ENCODE data around the gene OR8D4. TPM values are rescaled to one million over a fixed set of nuclear protein-coding genes. Genes with fewer than 3 reads are reported as not detected.

Gene OR8D4
- total RNA-seq, 3 donors from 2014 or later = 0.87 to 1.3 TPM; not detected in 1

DNA sequence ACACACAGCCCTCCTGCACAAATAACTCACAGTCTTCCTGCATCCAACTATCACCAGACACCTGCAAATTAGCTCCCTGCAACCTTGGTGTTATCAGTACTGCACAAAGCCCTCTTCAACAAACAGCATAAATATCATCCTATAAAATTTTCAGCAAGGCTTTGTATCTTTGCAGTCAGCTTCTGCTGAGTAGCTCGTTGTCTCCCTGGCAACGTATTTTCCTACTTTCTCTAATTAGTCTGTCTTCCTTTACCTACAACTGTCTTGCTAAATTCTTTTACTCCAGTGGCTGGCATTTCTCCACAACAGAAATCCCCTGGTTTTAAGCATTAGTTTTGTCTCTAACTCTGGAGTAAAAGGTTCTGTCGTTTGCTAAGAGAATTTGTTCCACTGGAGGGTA, 3.9 kb downstream of the OR8D4 start:
- Histone ChIP-seq H3K4me1 (ENCODE audit: low read depth) (no peaks in the 10 kb centered on the region), H3K36me3 (ENCODE audit: low read depth) (no peaks in the 10 kb centered on the region), H3K4me3 (no peak overlapping the region), H3K9me3 (no peaks in the 10 kb centered on the region)
- TF ChIP-seq, protein P1, sequence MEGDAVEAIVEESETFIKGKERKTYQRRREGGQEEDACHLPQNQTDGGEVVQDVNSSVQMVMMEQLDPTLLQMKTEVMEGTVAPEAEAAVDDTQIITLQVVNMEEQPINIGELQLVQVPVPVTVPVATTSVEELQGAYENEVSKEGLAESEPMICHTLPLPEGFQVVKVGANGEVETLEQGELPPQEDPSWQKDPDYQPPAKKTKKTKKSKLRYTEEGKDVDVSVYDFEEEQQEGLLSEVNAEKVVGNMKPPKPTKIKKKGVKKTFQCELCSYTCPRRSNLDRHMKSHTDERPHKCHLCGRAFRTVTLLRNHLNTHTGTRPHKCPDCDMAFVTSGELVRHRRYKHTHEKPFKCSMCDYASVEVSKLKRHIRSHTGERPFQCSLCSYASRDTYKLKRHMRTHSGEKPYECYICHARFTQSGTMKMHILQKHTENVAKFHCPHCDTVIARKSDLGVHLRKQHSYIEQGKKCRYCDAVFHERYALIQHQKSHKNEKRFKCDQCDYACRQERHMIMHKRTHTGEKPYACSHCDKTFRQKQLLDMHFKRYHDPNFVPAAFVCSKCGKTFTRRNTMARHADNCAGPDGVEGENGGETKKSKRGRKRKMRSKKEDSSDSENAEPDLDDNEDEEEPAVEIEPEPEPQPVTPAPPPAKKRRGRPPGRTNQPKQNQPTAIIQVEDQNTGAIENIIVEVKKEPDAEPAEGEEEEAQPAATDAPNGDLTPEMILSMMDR (IDR thresholded peaks at IDR 0.05) = no peak
- ATAC-seq (no peak), DNase-seq (no peak)
- intact Hi-C loops (cut with DNase I, micrococcal nuclease) = no loop called here

DNA sequence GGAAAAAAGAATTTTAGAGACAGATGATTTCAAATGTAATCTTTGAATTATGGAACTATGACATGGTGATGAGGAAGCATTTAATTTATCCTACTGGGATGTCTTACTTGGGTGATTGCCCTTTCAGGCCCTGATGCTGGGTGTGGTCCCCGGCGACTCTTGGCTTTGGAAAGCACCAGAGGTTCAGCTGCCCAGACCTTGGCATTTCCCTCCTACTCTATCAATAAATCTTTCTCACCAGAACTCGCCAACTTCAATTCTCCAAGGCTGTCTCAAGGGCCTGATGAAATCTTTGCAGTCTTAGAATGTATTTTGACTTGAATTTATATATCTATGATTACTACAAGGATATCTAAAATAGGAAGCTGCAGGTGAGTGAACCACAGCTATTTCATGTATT, 19.0 kb downstream of the OR8D4 start:
- H3K9me3 ChIP-seq = no peaks in the 10 kb centered on the region
- H3K4me1 ChIP-seq (ENCODE audit: low read depth) = no peaks in the 10 kb centered on the region
- TF ChIP-seq, protein P1 (IDR thresholded peaks at IDR 0.05) = no peak
- intact Hi-C loops (cut with DNase I, micrococcal nuclease) = no loop called here
- H3K4me3 ChIP-seq = no peak overlapping the region
- H3K36me3 ChIP-seq (ENCODE audit: low read depth) = no peaks in the 10 kb centered on the region
- ATAC-seq (no peak), DNase-seq (no peak)

DNA sequence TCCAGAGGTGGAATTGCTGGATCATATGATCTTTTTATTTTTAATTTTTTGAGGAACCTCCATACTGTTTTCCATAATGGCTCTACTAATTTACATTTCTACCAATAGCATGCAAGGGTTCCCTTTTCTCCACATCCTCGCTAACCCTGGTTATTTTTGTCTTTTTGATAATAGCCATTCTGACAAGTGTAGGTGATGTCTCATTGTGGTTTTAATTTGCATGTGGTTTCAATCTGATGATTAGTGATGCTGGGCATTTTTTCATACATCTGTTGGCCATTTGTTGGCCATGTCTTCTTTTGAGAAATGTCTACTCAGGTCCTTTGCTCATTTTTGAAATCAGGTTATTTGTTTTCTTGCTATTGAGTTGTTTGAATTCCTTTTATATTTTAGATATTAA, 22.1 kb downstream of the OR8D4 start:
- no peaks in the 10 kb centered on the region for H3K9me3 ChIP-seq
- no peak overlapping the region for H3K4me3 ChIP-seq
- ATAC-seq = no peak
- no peaks in the 10 kb centered on the region for H3K4me1 ChIP-seq (ENCODE audit: low read depth)
- DNase-seq = no peak
- H3K36me3 ChIP-seq (ENCODE audit: low read depth) = no peaks in the 10 kb centered on the region
- TF ChIP-seq, protein P1 (IDR thresholded peaks at IDR 0.05) = no peak
- intact Hi-C loops (cut with DNase I, micrococcal nuclease) = no loop called here

DNA sequence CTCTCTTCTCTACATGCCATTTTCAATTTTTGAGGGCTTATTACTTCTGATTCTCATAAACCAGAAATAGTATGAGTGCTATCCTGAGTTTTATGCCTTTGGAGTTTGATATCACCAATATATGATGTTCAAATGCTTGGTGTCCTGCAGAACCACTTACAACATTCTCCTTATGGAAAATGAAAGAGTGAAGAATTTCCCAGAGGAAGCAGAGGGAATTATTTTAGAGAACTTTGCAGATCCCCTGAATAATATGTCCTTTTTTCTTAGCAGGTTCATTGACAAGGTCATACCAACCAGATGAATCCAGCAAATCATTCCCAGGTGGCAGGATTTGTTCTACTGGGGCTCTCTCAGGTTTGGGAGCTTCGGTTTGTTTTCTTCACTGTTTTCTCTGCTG, 37.4 kb downstream of the OR8D4 start, which contains the start of gene OR4D5:
Gene OR4D5 (plus strand): TSS at position 301 of the 400 bp plus-strand sequence. CDS start 0 bp downstream, at position 301.
- Histone ChIP-seq H3K4me3 (no peak within 1 kb of the TSS), H3K36me3 (ENCODE audit: low read depth) (no peaks in the 10 kb centered on the region), H3K4me1 (ENCODE audit: low read depth) (no peaks in the 10 kb centered on the region), H3K9me3 (no peaks in the 10 kb centered on the region)
- ATAC-seq (no peak), DNase-seq (no peak)
- TF ChIP-seq, protein P1 (IDR thresholded peaks at IDR 0.05) = no peak
- intact Hi-C loops (cut with DNase I, micrococcal nuclease) = no loop called here

DNA sequence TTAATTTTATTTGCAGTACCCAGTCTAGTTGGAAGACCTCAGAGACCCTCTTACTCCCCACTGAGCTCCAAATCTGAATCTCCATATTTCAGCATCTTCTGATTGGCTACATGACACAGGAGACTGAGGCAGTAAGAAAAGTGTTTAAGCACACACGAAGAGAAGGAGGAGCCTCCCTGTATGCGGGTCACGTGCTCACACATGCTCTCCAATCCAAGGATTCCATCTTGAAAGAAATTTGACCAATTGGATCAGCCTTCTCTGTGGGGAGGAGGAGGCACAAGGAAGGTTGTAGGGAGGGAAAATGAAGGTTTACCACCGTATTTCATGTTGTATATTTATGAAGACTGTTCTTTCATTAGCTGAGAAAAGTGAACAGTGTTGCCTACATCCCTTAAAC, 40.4 kb downstream of the OR8D4 start:
- Histone ChIP-seq H3K4me1 (ENCODE audit: low read depth) (no peaks in the 10 kb centered on the region), H3K9me3 (no peaks in the 10 kb centered on the region), H3K36me3 (ENCODE audit: low read depth) (no peaks in the 10 kb centered on the region), H3K4me3 (no peak overlapping the region)
- ATAC-seq (no peak), DNase-seq (no peak)
- intact Hi-C loops (cut with DNase I, micrococcal nuclease) = no loop called here
- TF ChIP-seq, protein P1 (IDR thresholded peaks at IDR 0.05) = no peak

DNA sequence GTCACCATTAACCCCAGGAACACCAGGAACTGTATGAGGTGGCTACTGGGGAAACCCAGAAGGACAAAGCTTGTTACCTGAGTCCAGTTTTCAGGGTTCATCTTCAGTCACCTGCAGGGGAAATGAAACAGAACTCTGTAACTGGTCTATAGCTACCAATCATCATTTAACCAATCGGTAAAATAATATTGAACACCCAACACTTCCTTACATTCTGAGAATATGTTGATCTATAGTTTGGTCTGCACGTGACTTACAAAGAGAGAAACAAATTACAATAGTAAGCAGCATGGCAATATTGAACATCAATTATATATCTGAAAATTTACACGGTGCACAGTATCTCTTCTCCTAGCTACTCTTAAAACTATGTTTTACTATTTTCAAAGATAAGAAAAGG, 41.8 kb downstream of the OR8D4 start, which contains the start of gene OR6T1:
Gene OR6T1 (minus strand): TSS at position 101 of the 400 bp plus-strand sequence. CDS start 0 bp downstream, at position 101.
- ATAC-seq = no peak
- intact Hi-C loops (cut with DNase I, micrococcal nuclease) = no loop called here
- TF ChIP-seq, protein P1 (IDR thresholded peaks at IDR 0.05) = no peak

More for the DNA sequence above, 41.8 kb downstream of the OR8D4 start, which contains the start of gene OR6T1:
- H3K9me3 ChIP-seq = no peaks in the 10 kb centered on the region
- no peaks in the 10 kb centered on the region for H3K4me1 ChIP-seq (ENCODE audit: low read depth)
- H3K4me3 ChIP-seq = no peak within 1 kb of the TSS
- H3K36me3 ChIP-seq (ENCODE audit: low read depth) = no peaks in the 10 kb centered on the region
- no peak for DNase-seq

Data from mucosa of descending colon (tissue), 3 donors.